Smooth muscle cell (in vitro differentiated cells): ENCODE measurements around the gene TMEM270. TPM values are rescaled to one million over a fixed set of nuclear protein-coding genes. Genes with fewer than 3 reads are reported as not detected.

Experiments
- DNase-seq: peaks from one replicate; lab custom pipeline; 2025; ENCODE audit not compliant: unreplicated experiment; lab: John Stamatoyannopoulos, UW
- H2AFZ ChIP-seq: fragments of 200-600 bp; sonication (generic); 2 replicates; pipeline ENCODE4 v1.6.0; 2016; ENCODE audit warnings: antibody characterized with exemption, low read depth, mild to moderate bottlenecking
- H3F3A ChIP-seq: fragments of 200-600 bp; sonication (generic); 2 replicates; pipeline ENCODE4 v1.6.0; 2017; ENCODE audit warnings: antibody characterized with exemption, low read depth
- H3K27ac ChIP-seq: fragments of 200-600 bp; sonication (generic); 2 replicates; pipeline ENCODE4 v1.5.1; 2016; ENCODE audit warnings: low read depth, mild to moderate bottlenecking
- H3K27me3 ChIP-seq: fragments of 200-600 bp; sonication (generic); 2 replicates; pipeline ENCODE4 v1.6.1; 2016; ENCODE audit warnings: low read depth, mild to moderate bottlenecking
- H3K36me3 ChIP-seq: fragments of 200-600 bp; sonication (generic); 2 replicates; pipeline ENCODE4 v1.5.1; 2016; ENCODE audit warnings: low read depth
- H3K4me1 ChIP-seq: fragments of 200-600 bp; sonication (generic); 2 replicates; pipeline ENCODE4 v1.5.1; 2016; ENCODE audit warnings: low read depth
- H3K4me2 ChIP-seq: fragments of 200-600 bp; sonication (generic); 2 replicates; pipeline ENCODE4 v1.6.0; 2016; ENCODE audit warnings: mild to moderate bottlenecking
- H3K4me3 ChIP-seq: fragments of 200-600 bp; sonication (generic); 2 replicates; pipeline ENCODE4 v1.5.1; 2016; ENCODE audit warnings: mild to moderate bottlenecking
- H3K79me2 ChIP-seq: fragments of 200-600 bp; sonication (generic); 2 replicates; pipeline ENCODE4 v1.6.0; 2016; ENCODE audit warnings: low read depth, mild to moderate bottlenecking
- H3K9ac ChIP-seq: fragments of 200-600 bp; sonication (generic); 2 replicates; pipeline ENCODE4 v1.6.0; 2016; ENCODE audit warnings: low read depth
- H3K9me3 ChIP-seq: fragments of 200-600 bp; sonication (generic); replicated peaks from 2 replicates; pipeline ENCODE4 v1.5.1; 2016; ENCODE audit warnings: low read depth
- H4K20me1 ChIP-seq: fragments of 200-600 bp; sonication (generic); 2 replicates; pipeline ENCODE4 v1.6.0; 2016; ENCODE audit warnings: low read depth
- WGBS: methylation state at CpG from one replicate; pipeline ENCODE4 v1.1.7; 2016; ENCODE audit warnings: low lambda C conversion rate; 5-methylcytosine and 5-hydroxymethylcytosine counted together
- polyA plus RNA-seq: library from polyadenylated mRNA; unstranded; fragments of >200 nt; fragmentation: Nextera tagmentation; extraction: Ambion mirVana; gene quantifications from 2 replicates; pipeline ENCODE4 v1.2.1, GENCODE V29; 2016
- total RNA-seq: library from RNA; depleted of rRNA; stranded (reverse); fragments of >200 nt; gene quantifications from 2 replicates; pipeline ENCODE4 v1.2.3, GENCODE V29; 2014
- TF ChIP-seq, protein P1 (sequence below): fragments of 200-600 bp; sonication (generic); IDR thresholded peaks from 2 replicates; pipeline ENCODE4 v1.5.1; 2017; ENCODE audit warnings: borderline replicate concordance, mild to moderate bottlenecking, antibody characterized with exemption; ENCODE audit not compliant: insufficient read depth, poor library complexity, severe bottlenecking

TMEM270 gene
- total and polyA plus RNA-seq, 2 experiments from 2014 or later, result not detected

DNA sequence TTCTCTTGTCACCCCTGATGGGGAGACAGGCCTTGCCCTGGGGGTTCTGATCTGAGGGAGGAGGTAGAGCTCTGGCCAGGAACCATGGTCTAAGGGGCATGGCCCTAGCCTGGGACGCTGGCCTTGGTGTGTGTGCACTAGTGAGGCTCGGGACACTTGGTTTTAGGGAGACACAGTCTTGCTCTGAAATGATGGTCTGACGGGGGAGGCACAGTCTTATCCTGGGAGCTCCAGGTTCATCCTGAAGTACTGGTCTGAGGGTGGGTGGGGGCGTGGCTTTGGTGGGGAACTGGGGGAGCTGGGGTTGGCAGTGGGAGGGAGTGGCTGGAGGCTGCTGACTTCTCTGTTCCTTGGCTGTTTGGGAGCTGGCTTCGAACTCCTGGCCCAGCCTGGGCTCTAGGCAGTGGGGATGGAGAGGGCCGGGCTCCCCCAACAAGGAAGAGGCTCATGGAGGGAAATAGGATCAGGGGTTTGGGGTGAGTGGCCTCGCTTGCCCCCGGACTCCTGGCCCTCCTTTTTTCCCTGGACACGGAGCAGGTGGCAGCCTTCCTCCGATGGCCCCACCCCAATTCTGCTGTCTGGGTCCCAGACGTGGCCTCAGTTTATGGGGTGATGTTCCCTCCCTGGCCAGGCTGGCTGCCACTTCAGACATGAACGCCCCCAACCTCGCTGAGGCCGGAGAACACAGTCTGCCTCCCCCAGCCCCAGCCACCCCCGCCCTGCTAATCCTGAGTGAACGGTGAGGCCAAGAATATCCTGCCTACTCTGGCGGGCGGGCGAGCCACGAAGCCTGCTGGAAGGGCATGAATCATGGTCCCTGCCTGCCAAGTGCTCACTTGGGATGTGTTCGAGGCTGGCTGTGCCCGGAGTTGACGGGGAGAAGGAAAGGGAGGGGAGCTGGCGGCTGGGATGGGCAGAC is 43.5 kb downstream of the TMEM270 start:
- Histone ChIP-seq H3K4me2 (no peak overlapping the region), H3K4me3 (no peak overlapping the region), H2AFZ (no peak overlapping the region), H3K9ac (no peak overlapping the region), H3K4me1 (no peaks in the 10 kb centered on the region), H3K27me3 (no peaks in the 10 kb centered on the region), H3K9me3 (no peaks in the 10 kb centered on the region), H3K79me2 (no peaks in the 10 kb centered on the region), H3K27ac (no peak overlapping the region), H3F3A (no peaks in the 10 kb centered on the region), H4K20me1 (no peaks in the 10 kb centered on the region), H3K36me3 (no peaks in the 10 kb centered on the region)
- DNase-seq, result no peak
- TF ChIP-seq, protein P1, sequence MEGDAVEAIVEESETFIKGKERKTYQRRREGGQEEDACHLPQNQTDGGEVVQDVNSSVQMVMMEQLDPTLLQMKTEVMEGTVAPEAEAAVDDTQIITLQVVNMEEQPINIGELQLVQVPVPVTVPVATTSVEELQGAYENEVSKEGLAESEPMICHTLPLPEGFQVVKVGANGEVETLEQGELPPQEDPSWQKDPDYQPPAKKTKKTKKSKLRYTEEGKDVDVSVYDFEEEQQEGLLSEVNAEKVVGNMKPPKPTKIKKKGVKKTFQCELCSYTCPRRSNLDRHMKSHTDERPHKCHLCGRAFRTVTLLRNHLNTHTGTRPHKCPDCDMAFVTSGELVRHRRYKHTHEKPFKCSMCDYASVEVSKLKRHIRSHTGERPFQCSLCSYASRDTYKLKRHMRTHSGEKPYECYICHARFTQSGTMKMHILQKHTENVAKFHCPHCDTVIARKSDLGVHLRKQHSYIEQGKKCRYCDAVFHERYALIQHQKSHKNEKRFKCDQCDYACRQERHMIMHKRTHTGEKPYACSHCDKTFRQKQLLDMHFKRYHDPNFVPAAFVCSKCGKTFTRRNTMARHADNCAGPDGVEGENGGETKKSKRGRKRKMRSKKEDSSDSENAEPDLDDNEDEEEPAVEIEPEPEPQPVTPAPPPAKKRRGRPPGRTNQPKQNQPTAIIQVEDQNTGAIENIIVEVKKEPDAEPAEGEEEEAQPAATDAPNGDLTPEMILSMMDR, result no peak
- 71% methylated on average over 23 of the region's 24 CpGs for WGBS

- Histone ChIP-seq H3K4me1 (no peaks in the 10 kb centered on the region), H3K27ac (no peak overlapping the region), H4K20me1 (no peaks in the 10 kb centered on the region), H3K4me3 (no peak overlapping the region), H3K27me3 (no peaks in the 10 kb centered on the region), H3K4me2 (no peak overlapping the region), H3K79me2 (no peaks in the 10 kb centered on the region), H3F3A (no peaks in the 10 kb centered on the region), H3K36me3 (no peaks in the 10 kb centered on the region), H3K9me3 (no peaks in the 10 kb centered on the region), H3K9ac (no peak overlapping the region), H2AFZ (no peak overlapping the region)
- TF ChIP-seq, protein P1, result no peak
- no peak for DNase-seq
- WGBS, result 99% methylated on average over 15 of the region's 15 CpGs
Measured at GRCh38 chr7:73905360-73905759, 44.4 kb downstream of the TMEM270 start.

DNA sequence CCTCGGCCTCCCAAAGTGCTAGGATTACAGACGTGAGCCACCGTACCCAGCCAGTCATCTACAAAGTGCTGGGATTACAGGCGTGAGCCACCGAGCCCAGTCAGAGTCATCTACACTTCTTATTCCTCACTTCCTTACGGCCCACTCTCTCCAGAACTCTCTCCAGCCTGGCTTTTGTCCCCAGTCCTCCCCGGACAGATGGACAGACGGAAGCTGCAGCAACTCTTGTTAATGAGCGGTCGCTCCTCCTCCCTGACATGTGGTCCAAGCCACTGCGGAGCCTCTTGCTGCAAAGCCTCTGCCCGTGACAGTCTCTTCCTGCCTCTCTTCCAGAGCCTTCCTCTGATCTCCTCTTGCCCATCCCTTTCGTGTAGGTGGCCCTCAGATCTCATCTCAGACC is 45.9 kb downstream of the TMEM270 start:
- no peaks in the 10 kb centered on the region for H4K20me1 ChIP-seq
- no peak for DNase-seq
- no peaks in the 10 kb centered on the region for H3K4me1 ChIP-seq
- H3K79me2 ChIP-seq, result no peaks in the 10 kb centered on the region
- H3F3A ChIP-seq, result no peaks in the 10 kb centered on the region
- H3K9ac ChIP-seq, result no peak overlapping the region
- no peak overlapping the region for H2AFZ ChIP-seq
- TF ChIP-seq, protein P1, result no peak
- no peaks in the 10 kb centered on the region for H3K9me3 ChIP-seq
- WGBS, result 80% methylated on average over 13 of the region's 13 CpGs
- H3K27ac ChIP-seq, result no peak overlapping the region
- no peaks in the 10 kb centered on the region for H3K27me3 ChIP-seq
- no peaks in the 10 kb centered on the region for H3K36me3 ChIP-seq
- H3K4me3 ChIP-seq, result no peak overlapping the region
- H3K4me2 ChIP-seq, result no peak overlapping the region
